ENCODE measurements around the gene MSL3B.
A peak's percentile ranks its signal among the peaks of the same experiment; 100 is the strongest.

Gene MSL3B

DNA sequence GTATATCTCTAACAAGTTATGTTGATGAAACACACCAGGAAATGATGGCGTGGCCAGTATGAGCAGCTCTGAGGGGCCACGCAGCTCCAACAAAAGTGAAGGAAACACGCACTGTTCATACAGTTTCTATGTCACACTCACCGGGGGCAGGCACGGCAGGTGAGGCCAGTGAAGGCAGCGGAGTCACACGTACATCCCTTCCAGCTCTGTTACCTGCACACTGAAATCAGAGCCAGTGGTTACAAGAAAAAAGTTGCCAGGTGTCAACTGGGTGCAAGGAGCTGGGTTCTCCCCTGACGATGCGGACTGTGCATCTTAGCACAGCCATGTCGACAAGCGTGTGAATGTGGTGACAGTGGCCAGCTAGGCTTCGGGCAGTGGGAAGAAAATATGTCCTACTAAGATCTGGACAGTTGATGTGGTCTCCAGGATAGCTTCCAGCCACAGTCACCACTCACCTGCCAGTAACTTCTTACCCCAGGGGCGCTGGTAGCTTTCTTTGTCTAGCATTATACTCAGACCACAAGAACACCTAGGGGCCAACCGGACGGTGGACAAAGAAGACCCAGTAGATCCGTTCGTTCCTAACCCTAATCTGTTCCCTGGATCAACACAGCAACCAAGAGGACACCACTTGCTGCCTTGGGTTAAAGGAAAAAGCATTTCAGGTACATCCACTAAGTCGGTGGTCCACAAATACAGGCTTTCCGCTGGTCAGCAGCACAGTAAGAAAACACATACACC, 23.9 kb downstream of the MSL3B start:
- no peak for DNase-seq
- no peak for TF ChIP-seq CTCF (IDR thresholded peaks at IDR 0.05)
- H3K36me3 ChIP-seq: no peaks in the 10 kb centered on the region
- H3K4me1 ChIP-seq: no peaks in the 10 kb centered on the region
- no peak overlapping the region for H3K27ac ChIP-seq
- H3K4me3 ChIP-seq: no peak overlapping the region
- H3K27me3 ChIP-seq: no peaks in the 10 kb centered on the region
- no peaks in the 10 kb centered on the region for H3K9me3 ChIP-seq
- intact Hi-C loops (cut with DNase I; ENCODE audit: low total_unique reads): no loop called here

- TF ChIP-seq CTCF (IDR thresholded peaks at IDR 0.05): no peak
- Histone ChIP-seq H3K27ac (no peak overlapping the region), H3K4me1 (no peaks in the 10 kb centered on the region), H3K4me3 (no peak overlapping the region), H3K9me3 (no peaks in the 10 kb centered on the region), H3K36me3 (no peaks in the 10 kb centered on the region), H3K27me3 (no peaks in the 10 kb centered on the region)
- peak in 1 of 2 donors; percentile 45 for DNase-seq
- intact Hi-C loops (cut with DNase I; ENCODE audit: low total_unique reads): no loop called here
Observed at GRCh38 chr2:233841183-233841582, 27.0 kb downstream of the MSL3B start.

GRCh38 chr2:233840520-233840919, 27.7 kb downstream of the MSL3B start:
- no peak for TF ChIP-seq CTCF (IDR thresholded peaks at IDR 0.05)
- Histone ChIP-seq H3K4me1 (no peaks in the 10 kb centered on the region), H3K4me3 (no peak overlapping the region), H3K27ac (no peak overlapping the region), H3K27me3 (no peaks in the 10 kb centered on the region), H3K36me3 (no peaks in the 10 kb centered on the region), H3K9me3 (no peaks in the 10 kb centered on the region)
- intact Hi-C loops (cut with DNase I; ENCODE audit: low total_unique reads): no loop called here
- DNase-seq: no peak

GRCh38 chr2:233839447-233839820, 28.8 kb downstream of the MSL3B start:
- no peak for DNase-seq
- no peaks in the 10 kb centered on the region for H3K9me3 ChIP-seq
- intact Hi-C loops (cut with DNase I; ENCODE audit: low total_unique reads): no loop called here

GRCh38 chr2:233838726-233839446, 29.3 kb downstream of the MSL3B start:
- intact Hi-C loops (cut with DNase I; ENCODE audit: low total_unique reads): no loop called here
- H3K36me3 ChIP-seq: no peaks in the 10 kb centered on the region
- H3K9me3 ChIP-seq: no peaks in the 10 kb centered on the region
- no peaks in the 10 kb centered on the region for H3K4me1 ChIP-seq
- peak in 1 of 2 donors; percentile 20 for DNase-seq
- H3K27ac ChIP-seq: no peak overlapping the region
- H3K4me3 ChIP-seq: no peak overlapping the region
- TF ChIP-seq CTCF (IDR thresholded peaks at IDR 0.05): no peak
- H3K27me3 ChIP-seq: no peaks in the 10 kb centered on the region

More at GRCh38 chr2:233839447-233839820, 28.8 kb downstream of the MSL3B start:
- no peak for TF ChIP-seq CTCF (IDR thresholded peaks at IDR 0.05)
- H3K4me3 ChIP-seq: no peak overlapping the region
- H3K27me3 ChIP-seq: no peaks in the 10 kb centered on the region
- no peaks in the 10 kb centered on the region for H3K4me1 ChIP-seq
- H3K36me3 ChIP-seq: no peaks in the 10 kb centered on the region
- H3K27ac ChIP-seq: no peak overlapping the region

Data from tibial artery (tissue), 4 donors.